A549 (cell line): ENCODE results near the gene GABPB1.

Experiments
- CBX2 ChIP-seq: fragments of 200-600 bp; sonication (generic); IDR thresholded peaks from 2 replicates; pipeline ENCODE4 v1.6.1; 2016; ENCODE audit warnings: low read depth, mild to moderate bottlenecking, borderline replicate concordance
- CEBPB ChIP-seq, 2 experiments: fragments of >200 bp in 1 of 2; sonication (Bioruptor Twin) in 1 of 2; formaldehyde crosslinking in 1 of 2; IDR thresholded peaks; 2 replicates each; pipeline ENCODE4 v1.6.1; 2012 to 2016
- CTCF ChIP-seq: fragments of >200 bp; sonication (Bioruptor Twin); formaldehyde crosslinking; IDR thresholded peaks from 3 replicates; pipeline ENCODE4 v1.5.1; 2016
- E2F6 ChIP-seq: IDR thresholded peaks from 2 replicates; pipeline ENCODE4 v1.6.1; 2012; ENCODE audit warnings: low read depth, borderline replicate concordance
- EHMT2 ChIP-seq: fragments of 200-600 bp; sonication (generic); IDR thresholded peaks from 2 replicates; pipeline ENCODE4 v1.6.1; 2016; ENCODE audit warnings: antibody characterized with exemption, low read depth, mild to moderate bottlenecking, moderate library complexity
- MAFK ChIP-seq: fragments of 450-650 bp; IDR thresholded peaks from 2 replicates; pipeline ENCODE4 v1.6.1; 2014; ENCODE audit not compliant: partially characterized antibody
- MAZ ChIP-seq: fragments of 150-350 bp; IDR thresholded peaks from 2 replicates; pipeline ENCODE4 v1.6.1; 2014; ENCODE audit warnings: antibody characterized with exemption, low read depth, low read length, borderline replicate concordance
- NR3C1 ChIP-seq: fragments of >200 bp; sonication (Bioruptor Twin); formaldehyde crosslinking; IDR thresholded peaks from 3 replicates; pipeline ENCODE4 v1.6.1; 2017
- POLR2A ChIP-seq: IDR thresholded peaks from 2 replicates; pipeline ENCODE4 v1.6.1; 2012; ENCODE audit warnings: mild to moderate bottlenecking, low read length
- RNF2 ChIP-seq: fragments of 200-600 bp; sonication (generic); IDR thresholded peaks from 2 replicates; pipeline ENCODE4 v1.6.1; 2016; ENCODE audit warnings: low read depth, mild to moderate bottlenecking, antibody characterized with exemption, moderate library complexity, borderline replicate concordance
- SREBF2 ChIP-seq: fragments of 450-650 bp; IDR thresholded peaks from 2 replicates; pipeline ENCODE4 v1.6.1; 2014; ENCODE audit warnings: mild to moderate bottlenecking, moderate library complexity

GRCh38 chr15:50257332-50257731 is 97.7 kb downstream of the GABPB1 start:
- TF ChIP-seq POLR2A: no peak
- no peak for TF ChIP-seq CTCF
- TF ChIP-seq MAFK: no peak
- TF ChIP-seq NR3C1: no peak
- no peak for TF ChIP-seq CBX2
- no peak for TF ChIP-seq EHMT2
- TF ChIP-seq MAZ: no peak
- TF ChIP-seq SREBF2: no peak
- no peak for TF ChIP-seq RNF2
- no peak for TF ChIP-seq E2F6
- TF ChIP-seq CEBPB (IDR thresholded peaks at IDR 0.05): no peak
